Activated gamma-delta T cell (primary cell): ENCODE results near the gene PRKN.

Source experiments
- DNase-seq: peaks from one replicate; lab custom pipeline; 2025; lab: John Stamatoyannopoulos, UW

PRKN gene

DNA sequence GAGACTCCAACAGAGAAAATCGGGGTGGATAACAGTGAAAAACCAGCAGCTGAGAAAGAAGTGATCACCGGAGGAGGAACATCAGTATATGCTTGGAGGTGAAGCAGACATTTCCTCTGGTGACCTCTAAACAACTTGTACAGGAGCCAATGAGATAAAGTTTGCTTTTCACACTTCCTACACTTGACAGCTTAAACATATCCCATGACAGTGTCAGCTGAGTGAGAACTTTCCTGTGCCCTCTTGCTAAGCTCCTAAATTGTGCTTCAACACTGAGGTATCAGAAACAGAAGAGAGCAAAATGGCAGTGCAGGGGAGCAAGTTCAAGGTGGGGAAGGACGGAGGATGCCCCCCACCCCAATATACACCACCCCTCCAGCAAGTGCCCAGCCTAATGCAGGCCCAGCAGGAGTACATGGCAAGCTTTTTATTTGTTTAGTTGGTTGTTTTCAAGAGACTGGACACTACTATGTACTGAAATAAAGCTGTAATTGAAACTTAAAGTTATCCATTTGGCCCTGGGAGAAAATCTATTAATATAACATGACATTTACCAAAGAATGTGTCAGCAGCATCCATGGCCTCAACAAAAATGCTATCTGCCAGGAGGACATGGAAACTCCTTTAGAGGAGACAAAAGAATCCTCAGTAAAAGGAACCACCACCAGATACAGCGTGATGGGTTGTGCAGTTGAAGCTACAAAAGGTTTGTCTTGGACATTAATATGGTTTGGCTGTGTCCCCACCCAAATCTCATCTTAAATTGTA lies 540.2 kb downstream of the PRKN start:
- no peak for DNase-seq

GRCh38 chr6:162184465-162184864 lies 543.1 kb downstream of the PRKN start:
- no peak for DNase-seq

- no peak for DNase-seq
Measured at GRCh38 chr6:162181741-162182401, 545.7 kb downstream of the PRKN start.

DNA sequence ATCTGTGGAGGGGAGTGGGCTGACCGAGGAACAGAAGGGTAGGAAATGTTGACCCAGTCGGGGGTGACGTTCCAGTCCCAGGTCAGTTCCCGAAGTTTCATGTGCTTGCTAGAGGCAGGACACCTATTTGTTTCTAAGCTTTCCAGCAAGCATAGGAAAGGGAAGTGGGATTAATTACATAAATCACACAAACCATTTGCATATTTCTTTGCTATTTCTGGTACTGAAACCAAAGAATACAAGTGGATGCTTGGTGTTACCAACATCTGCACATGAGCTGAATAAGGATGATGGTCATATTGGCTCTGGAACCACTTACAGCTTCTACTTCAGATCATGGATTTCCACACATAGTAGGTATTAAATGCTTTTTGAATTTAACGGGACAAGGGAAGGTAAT lies 546.5 kb downstream of the PRKN start:
- DNase-seq, result no peak

DNA sequence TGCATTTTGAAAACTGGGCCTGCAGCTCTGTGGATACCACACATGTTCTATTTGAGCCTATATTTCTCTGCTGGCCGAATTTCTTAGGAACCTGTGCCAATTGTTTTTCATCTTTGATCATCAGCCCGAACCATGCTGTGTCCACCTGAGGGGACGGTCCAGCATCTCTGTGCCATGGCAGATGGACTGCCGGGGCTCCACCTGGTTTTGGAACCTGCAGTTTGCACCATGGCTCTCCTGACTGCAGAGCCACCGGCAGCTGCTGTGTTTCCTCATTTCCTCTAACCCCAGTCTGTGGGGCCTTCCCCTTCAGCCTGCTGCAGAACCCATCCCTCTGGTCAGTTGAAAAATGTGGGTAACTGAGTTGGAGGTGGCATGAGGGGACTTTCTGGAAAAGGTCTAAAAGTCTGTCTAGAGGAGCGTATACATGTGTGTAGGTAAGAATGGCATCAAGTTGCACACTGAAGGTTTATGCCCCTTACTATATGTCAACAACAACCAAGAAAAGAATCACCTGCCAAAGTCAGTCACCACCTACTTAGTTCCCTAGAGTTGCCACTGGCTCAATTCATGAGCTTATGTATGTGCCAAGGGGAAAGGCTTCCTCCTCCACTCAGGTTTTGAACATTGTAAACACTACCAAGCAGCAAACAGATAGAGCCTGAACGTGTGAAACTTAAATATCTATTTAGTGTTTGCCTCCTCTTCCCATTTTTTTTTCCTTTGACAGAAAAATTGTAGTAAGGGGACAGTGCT lies 548.2 kb downstream of the PRKN start:
- DNase-seq, result no peak

- DNase-seq, result no peak
Measured at GRCh38 chr6:162178666-162179065, 548.9 kb downstream of the PRKN start.

GRCh38 chr6:162178266-162178665 lies 549.3 kb downstream of the PRKN start:
- no peak for DNase-seq

- no peak for DNase-seq
Measured at GRCh38 chr6:162177746-162178145, 549.8 kb downstream of the PRKN start.

- DNase-seq, result no peak
Measured at GRCh38 chr6:162173466-162173865, 554.1 kb downstream of the PRKN start.

GRCh38 chr6:162165479-162165878 lies 562.1 kb downstream of the PRKN start:
- DNase-seq, result no peak

GRCh38 chr6:162157167-162157870 lies 570.2 kb downstream of the PRKN start:
- DNase-seq, result no peak

GRCh38 chr6:162156146-162156545 lies 571.4 kb downstream of the PRKN start:
- no peak for DNase-seq

- no peak for DNase-seq
Measured at GRCh38 chr6:162154930-162155329, 572.6 kb downstream of the PRKN start.

DNA sequence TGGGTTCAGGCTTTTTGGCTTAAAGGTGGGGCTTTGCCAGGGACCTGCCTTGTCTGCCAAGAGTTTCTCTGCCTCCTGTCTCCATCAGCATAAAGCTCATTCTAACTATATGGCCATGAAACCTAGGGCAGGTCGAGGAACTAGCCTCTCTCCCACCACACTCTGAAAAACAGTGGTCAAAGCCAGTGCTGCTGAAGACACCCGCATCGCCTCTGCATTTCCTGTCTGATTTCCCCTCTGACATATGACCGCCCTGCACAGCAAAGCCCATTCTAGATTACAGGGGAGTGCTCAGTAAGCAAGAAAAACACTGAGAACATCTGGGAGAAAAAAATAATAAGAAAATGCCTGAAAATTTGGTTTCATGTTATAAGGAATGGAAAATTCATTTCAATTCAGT lies 573.6 kb downstream of the PRKN start:
- no peak for DNase-seq

DNA sequence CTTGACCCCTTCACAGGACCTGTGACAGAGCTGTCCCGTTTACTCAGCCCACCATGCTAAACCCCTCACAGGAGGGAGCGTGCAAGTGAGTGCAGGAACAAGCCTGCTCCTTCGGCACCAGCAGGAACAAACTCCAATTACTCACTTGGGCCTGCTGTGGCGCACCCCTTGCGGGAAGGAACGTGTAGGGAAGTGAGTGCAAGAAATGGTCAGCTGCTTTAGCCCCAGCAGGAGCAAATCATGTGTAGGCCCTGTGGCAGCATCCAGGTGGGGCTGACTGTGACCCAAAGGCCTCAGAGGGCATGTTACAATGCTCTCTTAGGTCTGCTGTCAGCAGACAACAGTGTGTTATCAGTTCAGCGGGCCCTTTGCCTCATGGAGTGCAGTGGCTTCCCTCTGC lies 574.4 kb downstream of the PRKN start:
- DNase-seq, result no peak

- DNase-seq, result no peak
Measured at GRCh38 chr6:162151021-162151665, 576.4 kb downstream of the PRKN start.

GRCh38 chr6:162150295-162150694 lies 577.3 kb downstream of the PRKN start:
- no peak for DNase-seq

- DNase-seq, result no peak
Measured at GRCh38 chr6:162149786-162150185, 577.8 kb downstream of the PRKN start.

- no peak for DNase-seq
Measured at GRCh38 chr6:162147805-162148204, 579.8 kb downstream of the PRKN start.

GRCh38 chr6:162147281-162147680 lies 580.3 kb downstream of the PRKN start:
- DNase-seq, result no peak

DNA sequence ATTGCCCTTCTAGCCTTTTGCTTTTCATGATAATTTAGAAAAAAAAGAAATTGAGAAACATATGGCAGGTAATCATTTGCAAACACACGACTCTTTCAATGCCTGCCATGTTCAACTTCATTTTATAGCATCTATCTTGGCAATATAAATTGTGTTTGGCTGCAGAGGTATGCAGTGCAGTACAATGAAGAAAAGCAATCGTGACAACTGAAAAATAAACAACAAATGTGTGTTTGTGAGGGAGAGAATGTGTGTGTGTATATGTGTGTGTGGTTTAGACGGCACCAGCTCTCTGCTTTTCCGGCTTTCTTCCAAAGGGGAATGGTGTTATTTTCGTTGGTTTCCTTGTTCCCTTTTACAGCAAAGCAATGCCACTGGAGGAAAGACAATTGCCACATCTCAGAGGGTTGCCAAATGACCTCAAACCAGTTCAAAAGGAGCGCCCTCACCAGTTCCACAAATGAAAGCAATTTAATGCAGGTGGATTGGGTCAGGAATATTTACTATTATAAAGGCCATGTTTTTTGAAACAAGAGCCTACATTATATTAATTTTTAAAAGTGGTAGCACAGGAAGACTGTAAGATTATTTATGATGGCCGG lies 587.2 kb downstream of the PRKN start:
- DNase-seq, result no peak
